ENCODE results near the gene TMPRSS11A.

Gene TMPRSS11A

GRCh38 chr4:67869580-67870190, 93.6 kb downstream of the TMPRSS11A start:
- no peak for DNase-seq (ENCODE audit: low read depth)

DNA sequence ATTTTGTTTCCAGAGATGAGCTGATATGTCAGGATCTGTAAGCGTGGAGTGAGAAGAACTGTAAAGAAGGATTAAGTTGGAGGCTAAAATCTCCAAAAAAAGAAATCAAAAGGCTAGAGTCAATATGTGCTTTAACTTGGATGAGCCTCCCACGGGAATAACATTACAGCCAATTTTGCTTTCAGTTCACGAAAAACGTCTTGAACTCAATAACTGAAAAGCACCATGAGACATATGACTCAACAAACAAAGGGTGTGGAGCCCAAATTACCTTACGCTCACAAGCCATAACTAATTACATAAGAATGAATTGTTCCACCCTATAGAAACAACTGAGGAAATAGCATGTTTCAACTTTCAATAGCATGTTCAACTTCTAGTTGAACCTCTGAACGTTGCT, 101.8 kb downstream of the TMPRSS11A start:
- DNase-seq (ENCODE audit: low read depth): no peak
